ENCODE results near the gene DIAPH3. TPM values are rescaled to one million over a fixed set of nuclear protein-coding genes. Genes with fewer than 3 reads are reported as not detected.

DIAPH3 gene
- total and polyA plus RNA-seq, 2 experiments from 2014 or later = 2.9 to 5.2 TPM

- H3K4me1 ChIP-seq (ENCODE audit: low read depth) = peaks cover 5% of the 10 kb centered on the region
- H3K27me3 ChIP-seq = no peaks in the 10 kb centered on the region
- no peaks in the 10 kb centered on the region for H3K36me3 ChIP-seq
- no peak for DNase-seq (ENCODE audit: low read depth in 1 of 2, low spot score in 1 of 2)
- H3K9me3 ChIP-seq (ENCODE audit: low read depth) = no peaks in the 10 kb centered on the region
- TF ChIP-seq CTCF (IDR thresholded peaks at IDR 0.05; ENCODE audit: low read depth, low read length) = no peak
- H3K4me3 ChIP-seq = no peak overlapping the region
- no peak overlapping the region for H3K27ac ChIP-seq
Measured at GRCh38 chr13:59721926-59722910, 441.5 kb downstream of the DIAPH3 start.

GRCh38 chr13:59715611-59716010 is 448.1 kb downstream of the DIAPH3 start:
- DNase-seq (ENCODE audit: low read depth in 1 of 2, low spot score in 1 of 2) = no peak
- Histone ChIP-seq H3K27me3 (no peaks in the 10 kb centered on the region), H3K9me3 (ENCODE audit: low read depth) (no peaks in the 10 kb centered on the region), H3K27ac (no peak overlapping the region), H3K4me3 (no peak overlapping the region), H3K4me1 (ENCODE audit: low read depth) (no peaks in the 10 kb centered on the region), H3K36me3 (no peaks in the 10 kb centered on the region)
- TF ChIP-seq CTCF (IDR thresholded peaks at IDR 0.05; ENCODE audit: low read depth, low read length) = no peak

- no peaks in the 10 kb centered on the region for H3K9me3 ChIP-seq (ENCODE audit: low read depth)
- H3K4me3 ChIP-seq = no peak overlapping the region
- DNase-seq (ENCODE audit: low read depth in 1 of 2, low spot score in 1 of 2) = no peak
- H3K4me1 ChIP-seq (ENCODE audit: low read depth) = no peaks in the 10 kb centered on the region
- no peaks in the 10 kb centered on the region for H3K36me3 ChIP-seq
- TF ChIP-seq CTCF (IDR thresholded peaks at IDR 0.05; ENCODE audit: low read depth, low read length) = no peak
- H3K27ac ChIP-seq = peak overlapping the region; percentile 22
- H3K27me3 ChIP-seq = no peaks in the 10 kb centered on the region
Measured at GRCh38 chr13:59710996-59711701, 452.6 kb downstream of the DIAPH3 start.

GRCh38 chr13:59710416-59710815 is 453.3 kb downstream of the DIAPH3 start:
- Histone ChIP-seq H3K4me1 (ENCODE audit: low read depth) (no peaks in the 10 kb centered on the region), H3K4me3 (no peak overlapping the region), H3K27ac (no peak overlapping the region), H3K9me3 (ENCODE audit: low read depth) (no peaks in the 10 kb centered on the region), H3K36me3 (no peaks in the 10 kb centered on the region), H3K27me3 (no peaks in the 10 kb centered on the region)
- DNase-seq (ENCODE audit: low read depth in 1 of 2, low spot score in 1 of 2) = no peak
- TF ChIP-seq CTCF (IDR thresholded peaks at IDR 0.05; ENCODE audit: low read depth, low read length) = no peak

GRCh38 chr13:59706101-59706976 is 457.4 kb downstream of the DIAPH3 start:
- no peak overlapping the region for H3K4me3 ChIP-seq
- H3K4me1 ChIP-seq (ENCODE audit: low read depth) = peaks cover 15% of the 10 kb centered on the region
- TF ChIP-seq CTCF (IDR thresholded peaks at IDR 0.05; ENCODE audit: low read depth, low read length) = no peak
- H3K27ac ChIP-seq = no peak overlapping the region
- DNase-seq (ENCODE audit: low read depth in 1 of 2, low spot score in 1 of 2) = no peak
- no peaks in the 10 kb centered on the region for H3K9me3 ChIP-seq (ENCODE audit: low read depth)
- no peaks in the 10 kb centered on the region for H3K36me3 ChIP-seq
- H3K27me3 ChIP-seq = no peaks in the 10 kb centered on the region

Measured in cardiac muscle cell (in vitro differentiated cells and primary cell).